DOHH2 (cell line): ENCODE data around the gene ZFPL1.

ENCODE experiments used
- CTCF ChIP-seq: fragments of 200-600 bp; sonication (generic); IDR thresholded peaks from one replicate; pipeline ENCODE4 v1.5.1; 2014; ENCODE audit warnings: antibody characterized with exemption, mild to moderate bottlenecking, low read depth, low read length; ENCODE audit not compliant: poor library complexity, severe bottlenecking
- EZH2phosphoT487 ChIP-seq: fragments of 200-600 bp; sonication (generic); IDR thresholded peaks from 2 replicates; pipeline ENCODE4 v1.6.1; 2017; ENCODE audit warnings: borderline replicate concordance, mild to moderate bottlenecking, antibody characterized with exemption, low read length, moderate library complexity, mixed read lengths

- TF ChIP-seq CTCF = no peak
- no peak for TF ChIP-seq EZH2phosphoT487
These were observed 24.6 kb downstream of the ZFPL1 start for GRCh38 chr11:65108469-65109123.
